SK-N-SH (cell line): ENCODE measurements around the gene TRA2B.

Source experiments
- EP300 ChIP-seq, 2 experiments: IDR thresholded peaks; 2 replicates each; pipeline versions ENCODE4 v1.4.0 to v1.6.1; 2012; ENCODE audit warnings: borderline replicate concordance in 1 of 2, low read depth in 1 of 2, low read length in 1 of 2
- FOSL2 ChIP-seq: IDR thresholded peaks from 2 replicates; pipeline ENCODE4 v1.4.0; 2012; ENCODE audit warnings: low read depth, mild to moderate bottlenecking, moderate library complexity, borderline replicate concordance
- NFIC ChIP-seq: IDR thresholded peaks from 2 replicates; pipeline ENCODE4 v1.4.0; 2012; ENCODE audit warnings: borderline replicate concordance
- RAD21 ChIP-seq: IDR thresholded peaks from 2 replicates; pipeline ENCODE4 v1.6.1; 2012; ENCODE audit warnings: mild to moderate bottlenecking, low read length
- TAF1 ChIP-seq: IDR thresholded peaks from 2 replicates; pipeline ENCODE4 v1.6.1; 2012; ENCODE audit warnings: low read depth, mild to moderate bottlenecking, low read length, moderate library complexity, borderline replicate concordance
- TCF12 ChIP-seq: IDR thresholded peaks from 2 replicates; pipeline ENCODE4 v1.4.0; 2012
- YY1 ChIP-seq: IDR thresholded peaks from 2 replicates; pipeline ENCODE4 v1.4.0; 2012; ENCODE audit warnings: low read depth, mild to moderate bottlenecking
- TF ChIP-seq, protein P1 (sequence below): fragments of 200-600 bp; sonication (generic); IDR thresholded peaks from 2 replicates; pipeline ENCODE4 v1.6.1; 2017; ENCODE audit warnings: antibody characterized with exemption, mild to moderate bottlenecking, moderate library complexity

DNA sequence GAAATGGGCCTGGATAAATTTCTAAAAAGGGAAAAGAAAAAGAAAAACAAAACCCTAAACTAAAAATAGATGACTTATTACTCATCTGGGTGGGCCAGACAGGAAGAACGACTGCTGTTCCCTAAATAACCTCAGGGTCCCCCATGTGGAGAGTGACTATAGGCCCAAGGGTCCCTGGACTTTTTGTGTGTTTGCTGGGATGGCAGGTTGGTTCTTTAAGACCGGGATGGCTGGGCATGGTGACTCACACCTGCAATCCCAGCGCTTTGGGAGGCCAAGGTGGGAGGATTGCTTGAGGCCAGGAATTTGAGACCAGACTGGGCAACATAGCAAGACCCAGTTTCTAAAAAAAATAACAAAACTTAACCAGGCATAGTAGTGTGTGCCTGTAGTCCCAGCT lies 43.8 kb upstream of the TRA2B start:
- TF ChIP-seq, protein P1, sequence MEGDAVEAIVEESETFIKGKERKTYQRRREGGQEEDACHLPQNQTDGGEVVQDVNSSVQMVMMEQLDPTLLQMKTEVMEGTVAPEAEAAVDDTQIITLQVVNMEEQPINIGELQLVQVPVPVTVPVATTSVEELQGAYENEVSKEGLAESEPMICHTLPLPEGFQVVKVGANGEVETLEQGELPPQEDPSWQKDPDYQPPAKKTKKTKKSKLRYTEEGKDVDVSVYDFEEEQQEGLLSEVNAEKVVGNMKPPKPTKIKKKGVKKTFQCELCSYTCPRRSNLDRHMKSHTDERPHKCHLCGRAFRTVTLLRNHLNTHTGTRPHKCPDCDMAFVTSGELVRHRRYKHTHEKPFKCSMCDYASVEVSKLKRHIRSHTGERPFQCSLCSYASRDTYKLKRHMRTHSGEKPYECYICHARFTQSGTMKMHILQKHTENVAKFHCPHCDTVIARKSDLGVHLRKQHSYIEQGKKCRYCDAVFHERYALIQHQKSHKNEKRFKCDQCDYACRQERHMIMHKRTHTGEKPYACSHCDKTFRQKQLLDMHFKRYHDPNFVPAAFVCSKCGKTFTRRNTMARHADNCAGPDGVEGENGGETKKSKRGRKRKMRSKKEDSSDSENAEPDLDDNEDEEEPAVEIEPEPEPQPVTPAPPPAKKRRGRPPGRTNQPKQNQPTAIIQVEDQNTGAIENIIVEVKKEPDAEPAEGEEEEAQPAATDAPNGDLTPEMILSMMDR, result no peak
- TF ChIP-seq YY1, result no peak
- no peak for TF ChIP-seq FOSL2
- no peak for TF ChIP-seq RAD21
- no peak for TF ChIP-seq TAF1
- TF ChIP-seq TCF12, result no peak
- no peak for TF ChIP-seq NFIC
- no peak for TF ChIP-seq EP300 (IDR thresholded peaks at IDR 0.05; ENCODE audit: borderline replicate concordance in 1 of 2, low read depth in 1 of 2, low read length in 1 of 2)
